Articular chondrocyte of knee joint (primary cell): ENCODE data around the gene GHRHR. TPM values are rescaled to one million over a fixed set of nuclear protein-coding genes. Genes with fewer than 3 reads are reported as not detected.

Experiments
- total RNA-seq: library from RNA; depleted of rRNA; stranded (reverse); fragments of >200 nt; gene quantifications from 2 replicates; pipeline ENCODE4 v1.2.3, GENCODE V29; 2012

The GHRHR gene
- total RNA-seq, result not detected in 2 replicates

GRCh38 chr7:30963842-30964241, at the start of gene GHRHR:
TSS of gene GHRHR (plus strand) at chr7:30963953. CDS start at chr7:30964069, 116 bp downstream.

Other genes starting within 250 kb of the GHRHR start
- gene INMT, start 211.8 kb upstream of the GHRHR start, total RNA-seq, result 0.13 and 0.65 TPM in 2 replicates
- gene MINDY4, start 192.5 kb upstream of the GHRHR start, total RNA-seq, result 5.7 and 8.4 TPM in 2 replicates
- gene AQP1, start 52.1 kb upstream of the GHRHR start, total RNA-seq, result 0.78 and 0.86 TPM in 2 replicates
- not detected in 2 replicates for gene ADCYAP1R1, start 88.4 kb downstream of the GHRHR start, total RNA-seq